HCT116 (cell line): ENCODE data around the gene DVL1. TPM values are rescaled to one million over a fixed set of nuclear protein-coding genes. Genes with fewer than 3 reads are reported as not detected.

ENCODE experiments used
- ATAC-seq: fragments of 200-7000 bp; cut with Tn5 transposase; 2 replicates; pipeline ENCODE4 v1.9.1; 2020; ENCODE audit warnings: mild to moderate bottlenecking, moderate library complexity
- BruUV-seq: library from RNA; stranded (reverse); fragments of 400-500 nt; replicated peaks from 2 replicates; lab custom pipeline; 2021; lab: Mats Ljungman, UMichigan
- CTCF ChIA-PET: fragments of 300-600 bp; sonication (Branson Sonifier 250); formaldehyde crosslinking; loops from one replicate; lab custom pipeline; 2021; ENCODE audit warnings: antibody characterized with exemption; lab: Charles Lee
- POLR2A ChIA-PET: fragments of 300-600, 350-600 bp; sonication (Branson Sonifier 250); formaldehyde crosslinking; loops from one replicate; lab custom pipeline; 2021; ENCODE audit warnings: antibody characterized with exemption; lab: Charles Lee
- RAD21 ChIA-PET, 2 experiments: fragments of 300-600 bp; sonication (Branson Sonifier 250); formaldehyde crosslinking; loops; one replicate each; lab custom pipeline; 2023; ENCODE audit warnings: low total read pairs in 2 of 2; ENCODE audit not compliant: uncharacterized antibody in 2 of 2, unreplicated experiment in 2 of 2, low non-redundant PET in 1 of 2; lab: Charles Lee
- DNase-seq: peaks from one replicate; pipeline ENCODE4 v3.0.0-alpha.2; 2010; ENCODE audit warnings: low read depth, low spot score
- H2AFZ ChIP-seq: fragments of 200-600 bp; shearing (Covaris generic), sonication (generic); 2 replicates; pipeline ENCODE4 v1.6.1; 2017; ENCODE audit warnings: low read depth, mixed run types, mixed read lengths, antibody characterized with exemption, low read length; ENCODE audit not compliant: poor library complexity, severe bottlenecking
- H3K27ac ChIP-seq: 2 replicates; pipeline ENCODE4 v1.5.1; 2012; ENCODE audit warnings: low read depth, low read length
- H3K27me3 ChIP-seq: fragments of 200-600 bp; sonication (generic); 2 replicates; pipeline ENCODE4 v1.6.1; 2016; ENCODE audit warnings: mixed run types, low read length, mixed read lengths; ENCODE audit not compliant: insufficient read depth
- H3K36me3 ChIP-seq, 2 experiments: fragments of 200-500 bp in 1 of 2; fragments of 200-600 bp in 1 of 2; sonication (Bioruptor generic) in 1 of 2; sonication (generic) in 1 of 2; 2 replicates each; pipeline versions ENCODE4 v1.5.1 to v1.6.1; 2014 to 2016; ENCODE audit warnings: low read length in 2 of 2, inconsistent platforms in 1 of 2, mixed read lengths in 1 of 2, mixed run types in 1 of 2; ENCODE audit not compliant: insufficient read depth in 2 of 2, control insufficient read depth in 1 of 2
- H3K4me1 ChIP-seq, 2 experiments: fragments of 200-600 bp in 1 of 2; sonication (generic) in 1 of 2; 2 replicates each; pipeline versions ENCODE4 v1.5.1 to v1.6.1; 2012 to 2017; ENCODE audit warnings: low read length in 2 of 2, inconsistent platforms in 1 of 2, mild to moderate bottlenecking in 1 of 2, mixed read lengths in 1 of 2, mixed run types in 1 of 2, moderate library complexity in 1 of 2; ENCODE audit not compliant: insufficient read depth in 2 of 2, control insufficient read depth in 1 of 2
- H3K4me2 ChIP-seq: fragments of 200-600 bp; sonication (generic); 2 replicates; pipeline ENCODE4 v1.6.1; 2017; ENCODE audit warnings: mixed run types, low read length, mixed read lengths
- H3K4me3 ChIP-seq, 2 experiments: fragments of 200-600 bp in 1 of 2; sonication (generic) in 1 of 2; replicated peaks in 1 of 2; 2 replicates each; pipeline ENCODE4 v1.5.1; 2011 to 2016; ENCODE audit warnings: low read length in 2 of 2, control low read depth in 1 of 2, low read depth in 1 of 2, mild to moderate bottlenecking in 1 of 2, mixed read lengths in 1 of 2, mixed run types in 1 of 2
- H3K79me2 ChIP-seq: fragments of 200-600 bp; sonication (generic); 2 replicates; pipeline ENCODE4 v1.6.1; 2017; ENCODE audit warnings: mild to moderate bottlenecking, mixed run types, low read length, moderate library complexity, mixed read lengths; ENCODE audit not compliant: insufficient read depth
- H3K9ac ChIP-seq: fragments of 200-600 bp; sonication (generic); 2 replicates; pipeline ENCODE4 v1.6.1; 2016; ENCODE audit warnings: low read length, mixed read lengths
- H3K9me2 ChIP-seq: fragments of 200-600 bp; sonication (generic), shearing (Covaris generic); 2 replicates; pipeline ENCODE4 v1.6.1; 2017; ENCODE audit warnings: mixed run types, mild to moderate bottlenecking, moderate library complexity; ENCODE audit not compliant: insufficient read depth
- H3K9me3 ChIP-seq, 2 experiments: fragments of 200-500 bp in 1 of 2; fragments of 200-600 bp in 1 of 2; sonication (Bioruptor generic) in 1 of 2; sonication (generic) in 1 of 2; 2 replicates each; pipeline ENCODE4 v1.6.1; 2014 to 2017; ENCODE audit warnings: low read length in 2 of 2, mixed read lengths in 2 of 2, inconsistent platforms in 1 of 2, low read depth in 1 of 2, mild to moderate bottlenecking in 1 of 2, mixed run types in 1 of 2, moderate library complexity in 1 of 2; ENCODE audit not compliant: control insufficient read depth in 1 of 2, insufficient read depth in 1 of 2
- H4K20me1 ChIP-seq: fragments of 200-600 bp; sonication (generic), shearing (Covaris generic); 2 replicates; pipeline ENCODE4 v1.6.1; 2017; ENCODE audit warnings: mixed run types, mild to moderate bottlenecking, moderate library complexity; ENCODE audit not compliant: insufficient read depth
- ATF3 ChIP-seq: IDR thresholded peaks from 2 replicates; pipeline ENCODE4 v1.6.1; 2012
- CBX3 ChIP-seq: IDR thresholded peaks from 2 replicates; pipeline ENCODE4 v1.6.1; 2012; ENCODE audit warnings: low read depth
- CEBPB ChIP-seq: IDR thresholded peaks from 2 replicates; pipeline ENCODE4 v1.6.1; 2012; ENCODE audit warnings: low read depth
- CTCF ChIP-seq, 3 experiments: fragments of 200-600 bp in 1 of 3; sonication (generic) in 1 of 3; IDR thresholded peaks in 2 of 3; conservative IDR thresholded peaks in 1 of 3; 2 replicates each; pipeline ENCODE4 v1.5.1; 2012 to 2017; ENCODE audit warnings: low read depth in 2 of 3, low read length in 2 of 3, antibody characterized with exemption in 1 of 3, borderline replicate concordance in 1 of 3, control low read depth in 1 of 3, mild to moderate bottlenecking in 1 of 3, mixed read lengths in 1 of 3, mixed run types in 1 of 3, moderate library complexity in 1 of 3; ENCODE audit not compliant: insufficient read depth in 1 of 3
- EGR1 ChIP-seq: IDR thresholded peaks from 2 replicates; pipeline ENCODE4 v1.6.1; 2012; ENCODE audit warnings: low read depth
- EZH2 ChIP-seq: fragments of 200-600 bp; sonication (generic); IDR thresholded peaks from 2 replicates; pipeline ENCODE4 v1.6.1; 2017; ENCODE audit warnings: antibody characterized with exemption, mixed run types
- POLR2A ChIP-seq: IDR thresholded peaks from 2 replicates; pipeline ENCODE4 v1.7.0; 2011; ENCODE audit warnings: borderline replicate concordance; ENCODE audit not compliant: insufficient read depth, insufficient read length; ENCODE audit errors: extremely low read depth
- RAD21 ChIP-seq: IDR thresholded peaks from 2 replicates; pipeline ENCODE4 v1.6.1; 2012; ENCODE audit warnings: low read depth, mild to moderate bottlenecking
- SP1 ChIP-seq: IDR thresholded peaks from 2 replicates; pipeline ENCODE4 v1.6.1; 2012; ENCODE audit warnings: low read depth
- SRF ChIP-seq: IDR thresholded peaks from 2 replicates; pipeline ENCODE4 v1.6.1; 2012; ENCODE audit warnings: low read depth
- TCF7L2 ChIP-seq: IDR thresholded peaks from 2 replicates; pipeline ENCODE4 v1.7.0; 2011; ENCODE audit warnings: borderline replicate concordance, inconsistent platforms; ENCODE audit not compliant: insufficient read depth, insufficient read length; ENCODE audit errors: extremely low read depth
- ZFX ChIP-seq: fragments of 450-650 bp; IDR thresholded peaks from 2 replicates; pipeline ENCODE4 v1.6.1; 2017
- ZNF274 ChIP-seq: fragments of 200-500 bp; sonication (Bioruptor generic); IDR thresholded peaks from 2 replicates; pipeline ENCODE4 v1.6.1; 2014; ENCODE audit warnings: mild to moderate bottlenecking, low read depth, low read length, inconsistent platforms
- intact Hi-C: fragments of 100-400 bp; cut with micrococcal nuclease; formaldehyde crosslinking; loops from 2 replicates; pipeline ENCODE4 v1.10.0; 2022
- total RNA-seq: library from RNA; stranded (reverse); gene quantifications from one replicate; pipeline ENCODE4 v1.2.1, GENCODE V29; 2021; ENCODE audit not compliant: unreplicated experiment
- TF ChIP-seq, protein P1 (sequence below): IDR thresholded peaks from 2 replicates; pipeline ENCODE4 v1.6.1; 2012

DVL1 gene
- total RNA-seq, 1 experiment from 2014 or later, result 160 TPM

- Histone ChIP-seq H2AFZ (no peak overlapping the region), H3K27ac (no peak overlapping the region; the same call in 1 of the 2 replicates), H3K9ac (no peak overlapping the region), H4K20me1 (peaks cover 4% of the 10 kb centered on the region; the same call in 1 of the 2 replicates), H3K4me3 (no peak overlapping the region), H3K79me2 (peaks cover 66% of the 10 kb centered on the region), H3K9me3 (no peaks in the 10 kb centered on the region), H3K4me1 (peaks cover 31 to 60% of the 10 kb centered on the region in 2 experiments), H3K4me2 (no peak overlapping the region), H3K36me3 (peaks cover 7 to 40% of the 10 kb centered on the region in 2 experiments; a peak in 3 of 4 replicates), H3K9me2 (no peaks in the 10 kb centered on the region), H3K27me3 (no peaks in the 10 kb centered on the region)
- no TSS peak for BruUV-seq
- ChIA-PET CTCF (no interaction called here), RAD21 (no interaction called here), POLR2A (no interaction called here)
- ATAC-seq, result no peak
- TF ChIP-seq ATF3 (no peak), RAD21 (no peak), EZH2 (no peak), ZFX (no peak), SRF (no peak), ZNF274 (no peak), CBX3 (no peak), EGR1 (no peak), POLR2A (no peak), CTCF (IDR thresholded peaks at IDR 0.05 in 2 of 3, conservative IDR thresholded peaks at IDR 0.05 in 1 of 3; ENCODE audit: borderline replicate concordance in 1 of 3, insufficient read depth in 1 of 3, low read depth in 2 of 3, low read length in 2 of 3) (no peak), CEBPB (no peak), SP1 (no peak), TCF7L2 (no peak)
- TF ChIP-seq, protein P1, sequence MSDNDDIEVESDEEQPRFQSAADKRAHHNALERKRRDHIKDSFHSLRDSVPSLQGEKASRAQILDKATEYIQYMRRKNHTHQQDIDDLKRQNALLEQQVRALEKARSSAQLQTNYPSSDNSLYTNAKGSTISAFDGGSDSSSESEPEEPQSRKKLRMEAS, result no peak
- intact Hi-C loops, result loop anchor here (10.0 kb wide), 1 partner anchor 273 kb away; the partner anchor contains the start of gene MIB2
- no peak for DNase-seq
Observed at GRCh38 chr1:1341549-1342021, 7.6 kb downstream of the DVL1 start.
